Gastrocnemius medialis (tissue), 4 donors: ENCODE results near the gene SPNS2.

Source experiments
- CTCF ChIP-seq, 5 experiments: fragments of 450-650 bp in 3 of 5; fragments of 200-600 bp in 2 of 5; sonication (generic) in 2 of 5; IDR thresholded peaks in 4 of 5; conservative IDR thresholded peaks in 1 of 5; 1 replicate in 4 of 5; 2 replicates in 1 of 5; pipeline ENCODE4 v1.5.1; 2016 to 2019; ENCODE audit warnings: antibody characterized with exemption in 5 of 5, mild to moderate bottlenecking in 3 of 5, moderate library complexity in 3 of 5
- POLR2A ChIP-seq, 2 donors: fragments of 450-650 bp; IDR thresholded peaks; one replicate each; pipeline ENCODE4 v1.6.1; 2017; ENCODE audit warnings: antibody characterized with exemption in 2 of 2, mild to moderate bottlenecking in 2 of 2, moderate library complexity in 2 of 2

GRCh38 chr17:4579678-4580077, 81.0 kb downstream of the SPNS2 start:
- TF ChIP-seq POLR2A (IDR thresholded peaks at IDR 0.05) (no peak), CTCF (IDR thresholded peaks at IDR 0.05 in 4 of 5, conservative IDR thresholded peaks at IDR 0.05 in 1 of 5) (no peak)
